HG03025 (cell line): ENCODE measurements around the gene SNAPC4.

Source experiments
- ATAC-seq: cut with Tn5 transposase; IDR thresholded peaks from one replicate; pipeline ENCODE4 v1.9.1; 2021; ENCODE audit warnings: mild to moderate bottlenecking, moderate library complexity; ENCODE audit not compliant: unreplicated experiment, low FRiP score

SNAPC4 gene

GRCh38 chr9:136395020-136395340, 5.0 kb downstream of the SNAPC4 start:
- no peak for ATAC-seq

- no peak for ATAC-seq
Measured at GRCh38 chr9:136394312-136395019, 5.5 kb downstream of the SNAPC4 start.

- ATAC-seq = no peak
Measured at GRCh38 chr9:136393531-136393930, 6.4 kb downstream of the SNAPC4 start.

- no peak for ATAC-seq
Measured at GRCh38 chr9:136392538-136393449, 7.2 kb downstream of the SNAPC4 start.

GRCh38 chr9:136391737-136392537, 8.0 kb downstream of the SNAPC4 start:
- no peak for ATAC-seq

- ATAC-seq = no peak
Measured at GRCh38 chr9:136389396-136389795, 10.6 kb downstream of the SNAPC4 start.

DNA sequence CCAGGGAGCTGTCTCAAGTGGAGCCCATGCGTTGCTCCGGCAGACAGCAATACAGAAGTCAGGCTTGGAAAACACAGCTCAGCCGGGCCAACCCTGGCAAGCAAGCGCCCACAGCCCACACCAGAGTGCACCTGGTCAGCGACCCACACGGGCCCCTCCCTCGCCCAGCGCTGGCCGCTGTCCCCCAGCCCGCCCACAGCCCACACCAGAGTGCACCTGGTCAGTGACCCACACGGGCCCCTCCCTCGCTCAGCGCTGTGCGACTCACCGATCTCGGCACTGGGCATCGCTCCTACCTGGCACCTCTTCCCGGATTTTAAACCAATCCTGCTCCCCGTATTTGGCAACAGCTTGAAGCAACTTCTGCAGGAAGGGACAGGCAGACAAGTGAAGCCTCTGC, 12.8 kb downstream of the SNAPC4 start:
- ATAC-seq = no peak

DNA sequence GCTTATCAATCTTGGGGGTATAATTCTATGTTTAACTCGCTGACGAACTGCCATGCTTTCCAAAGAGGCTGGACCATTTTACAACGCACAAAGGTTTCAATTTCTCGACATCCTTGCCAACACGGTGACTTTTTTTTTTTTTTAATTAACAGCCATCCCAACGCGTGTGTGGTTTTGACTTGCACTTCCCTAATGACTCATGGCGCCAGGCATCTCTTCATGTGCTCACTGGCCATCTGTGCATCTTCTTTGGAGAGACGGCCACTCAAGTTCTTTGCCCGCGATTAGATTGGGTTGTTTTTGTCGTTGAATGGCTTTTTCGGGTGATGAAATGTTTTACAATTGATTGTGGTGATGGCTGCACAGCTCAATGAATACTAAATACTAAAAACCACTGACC, 14.0 kb downstream of the SNAPC4 start:
- no peak for ATAC-seq

DNA sequence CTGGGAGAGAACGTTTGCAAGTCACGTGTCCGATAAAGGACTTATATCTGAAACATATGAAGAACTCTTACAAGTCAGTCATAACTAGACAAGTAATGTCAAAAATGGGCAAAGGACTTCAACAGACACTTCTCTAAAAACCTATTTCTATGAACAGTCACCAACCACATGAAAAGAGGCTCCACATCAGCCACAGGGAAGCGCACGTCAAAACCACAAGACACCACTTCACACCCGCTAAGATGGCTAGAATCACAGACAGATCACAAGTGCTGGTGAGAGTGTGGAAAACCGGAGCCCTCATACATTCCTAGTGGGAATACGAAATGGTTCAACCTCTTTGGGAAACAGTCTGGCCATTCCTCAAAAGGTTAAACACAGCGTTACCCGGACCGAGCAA, 15.0 kb downstream of the SNAPC4 start:
- ATAC-seq = no peak

- no peak for ATAC-seq
Measured at GRCh38 chr9:136383436-136383835, 16.5 kb downstream of the SNAPC4 start.

- ATAC-seq = no peak
Measured at GRCh38 chr9:136381966-136382513, 17.9 kb downstream of the SNAPC4 start.

- no peak for ATAC-seq
Measured at GRCh38 chr9:136381311-136381710, 18.7 kb downstream of the SNAPC4 start.

- ATAC-seq = no peak
Measured at GRCh38 chr9:136380381-136380780, 19.6 kb downstream of the SNAPC4 start.

DNA sequence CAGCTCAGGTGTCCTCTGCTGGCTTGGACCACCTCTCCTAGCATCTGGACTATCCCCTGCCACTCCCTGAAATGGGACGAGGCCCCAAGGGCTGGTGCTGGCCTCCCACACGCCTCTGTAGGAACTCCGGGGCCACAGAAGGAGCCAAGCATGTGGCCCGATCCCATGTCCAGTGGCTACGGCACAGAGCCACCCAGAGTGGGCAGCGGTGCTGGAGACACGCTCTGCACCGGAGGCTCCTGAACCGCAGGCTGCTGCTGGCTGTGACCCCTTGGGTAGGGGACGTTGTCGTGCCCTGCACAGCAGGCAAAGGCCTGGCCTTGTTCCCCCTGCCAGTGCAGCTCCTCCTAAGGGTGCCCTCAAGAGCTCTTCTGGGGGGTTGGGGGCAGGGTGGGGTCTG, 20.1 kb downstream of the SNAPC4 start:
- ATAC-seq = no peak

DNA sequence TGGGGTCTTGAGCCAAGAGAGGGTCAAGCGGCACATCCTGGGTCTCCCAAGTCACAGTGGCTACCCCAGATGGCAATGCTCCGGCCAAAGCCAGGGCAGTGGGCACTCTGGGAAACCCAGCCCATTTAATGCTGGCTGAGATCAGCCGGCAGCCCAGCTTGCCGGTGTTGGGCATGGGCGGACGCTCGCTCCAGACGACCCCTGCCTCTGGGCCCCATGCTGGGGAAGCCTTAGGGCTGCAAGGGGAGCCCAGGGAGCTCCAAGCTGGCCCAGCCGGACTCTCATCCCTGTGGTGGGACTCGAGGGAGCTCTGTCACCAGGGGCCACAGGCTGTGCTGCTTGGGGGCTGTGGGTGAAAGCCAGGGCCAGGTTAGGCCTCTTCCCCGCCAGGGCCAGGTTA, 20.6 kb downstream of the SNAPC4 start:
- no peak for ATAC-seq

GRCh38 chr9:136379003-136379287, 21.0 kb downstream of the SNAPC4 start:
- no peak for ATAC-seq

DNA sequence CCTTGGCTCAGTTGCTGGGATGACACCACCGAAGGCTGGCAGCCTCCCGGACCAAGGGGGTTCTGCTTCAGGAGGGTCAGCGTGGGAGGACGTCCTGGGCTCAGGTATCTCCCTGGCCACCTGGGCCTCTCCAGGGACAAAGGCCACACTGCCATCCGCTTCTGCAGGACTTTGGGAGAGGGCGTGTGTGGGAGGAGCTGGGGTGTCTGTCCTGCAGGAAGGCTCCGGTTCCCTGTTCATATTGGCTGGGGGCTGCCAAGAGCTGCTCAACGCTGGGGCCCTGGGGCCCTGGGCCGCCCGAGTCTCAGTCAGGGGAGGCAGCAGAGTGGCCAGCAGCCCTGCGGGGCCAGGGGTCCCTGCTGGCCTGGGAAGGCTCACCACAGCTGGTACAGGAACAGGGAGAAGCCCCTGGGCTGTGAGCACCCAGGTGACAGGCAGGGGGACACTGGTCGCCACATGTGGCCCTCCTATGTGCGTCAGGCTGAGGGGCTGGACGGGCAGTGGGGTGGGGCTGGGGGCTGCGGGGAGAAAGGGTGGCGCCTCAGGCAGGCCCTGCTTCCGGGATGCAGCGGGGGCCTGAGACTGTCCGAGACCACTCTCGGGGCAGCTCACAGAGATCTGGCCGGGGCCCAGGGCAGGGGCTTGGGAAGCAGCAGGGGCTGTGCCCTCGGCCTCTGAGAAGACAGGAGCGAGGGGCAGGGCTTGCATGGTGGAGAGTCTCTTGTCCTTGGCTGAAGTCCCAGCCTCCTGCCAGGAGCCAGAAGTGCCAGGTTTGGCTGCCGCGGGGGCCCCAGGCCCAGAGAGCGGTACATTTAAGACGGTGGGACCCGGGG, 21.6 kb downstream of the SNAPC4 start:
- ATAC-seq = no peak

GRCh38 chr9:136377341-136378169, 22.4 kb downstream of the SNAPC4 start:
- no peak for ATAC-seq

- ATAC-seq = no peak
Measured at GRCh38 chr9:136376457-136376856, 23.5 kb downstream of the SNAPC4 start.
